ENCODE measurements around the gene IMP4.

The IMP4 gene

GRCh38 chr2:130336877-130337734 is 5.6 kb upstream of the IMP4 start:
- DNase-seq = peak; percentile 29 to 35

GRCh38 chr2:130337735-130338325 is 4.9 kb upstream of the IMP4 start:
- no peak for DNase-seq

GRCh38 chr2:130338793-130339345 is 3.8 kb upstream of the IMP4 start:
- DNase-seq = no peak

- no peak for DNase-seq
These were observed 2.6 kb upstream of the IMP4 start for GRCh38 chr2:130339885-130340745.

- DNase-seq = no peak
These were observed 1.1 kb upstream of the IMP4 start for GRCh38 chr2:130341562-130342019.

GRCh38 chr2:130342020-130342532 is 621 bp upstream of the IMP4 start:
- peak; percentile 74 to 82 for DNase-seq

GRCh38 chr2:130344578-130344977 is 1.9 kb downstream of the IMP4 start:
- no peak for DNase-seq

- DNase-seq = no peak
These were observed 2.4 kb downstream of the IMP4 start for GRCh38 chr2:130345091-130345490.

GRCh38 chr2:130345611-130346010 is 2.9 kb downstream of the IMP4 start:
- DNase-seq = no peak

GRCh38 chr2:130346041-130346740 is 3.5 kb downstream of the IMP4 start:
- DNase-seq = no peak

GRCh38 chr2:130346741-130347066 is 4.0 kb downstream of the IMP4 start:
- DNase-seq = no peak

- DNase-seq = no peak
These were observed 4.7 kb downstream of the IMP4 start for GRCh38 chr2:130347220-130347925.

GRCh38 chr2:130349174-130349573 is 6.5 kb downstream of the IMP4 start:
- DNase-seq = no peak

- DNase-seq = no peak
These were observed 9.0 kb downstream of the IMP4 start for GRCh38 chr2:130351711-130352110.

GRCh38 chr2:130352237-130352636 is 9.5 kb downstream of the IMP4 start:
- DNase-seq = no peak

- DNase-seq = no peak
These were observed 10.8 kb downstream of the IMP4 start for GRCh38 chr2:130353291-130354138.

GRCh38 chr2:130354139-130354428 is 11.4 kb downstream of the IMP4 start:
- no peak for DNase-seq

GRCh38 chr2:130355172-130355577 is 12.5 kb downstream of the IMP4 start:
- no peak for DNase-seq

GRCh38 chr2:130355578-130356431 is 13.1 kb downstream of the IMP4 start, which contains the start of gene PTPN18:
TSS of gene PTPN18 (plus strand) at chr2:130356056. CDS start at chr2:130356108, 52 bp downstream.
- DNase-seq = peak; percentile 52 to 55

GRCh38 chr2:130357864-130358263 is 15.2 kb downstream of the IMP4 start:
- DNase-seq = no peak
